GM23338 (cell line): ENCODE results near the gene AP1G2. TPM values are rescaled to one million over a fixed set of nuclear protein-coding genes. Genes with fewer than 3 reads are reported as not detected.

Experiments
- ATAC-seq: fragments of 200-7000 bp; cut with Tn5 transposase; 3 replicates; pipeline ENCODE4 v1.9.1; 2020
- DNase-seq: peaks from one replicate; pipeline ENCODE4 v3.0.0-alpha.2; 2015; ENCODE audit warnings: low spot score
- H2AFZ ChIP-seq: fragments of 200-600 bp; sonication (generic); 2 replicates; pipeline ENCODE4 v1.8.0; 2016; ENCODE audit warnings: antibody characterized with exemption, mild to moderate bottlenecking, moderate library complexity
- H3F3A ChIP-seq: fragments of 200-600 bp; sonication (generic); replicated peaks from 2 replicates; pipeline ENCODE4 v1.8.0; 2017; ENCODE audit warnings: antibody characterized with exemption, mixed run types, low read depth
- H3K27ac ChIP-seq: fragments of 200-600 bp; sonication (generic); 2 replicates; pipeline ENCODE4 v1.6.1; 2016; ENCODE audit warnings: low read depth
- H3K27me3 ChIP-seq: fragments of 200-600 bp; sonication (generic); 2 replicates; pipeline ENCODE4 v1.8.0; 2016; ENCODE audit warnings: mild to moderate bottlenecking, mixed run types, moderate library complexity; ENCODE audit not compliant: insufficient read depth
- H3K36me3 ChIP-seq: fragments of 200-600 bp; sonication (generic); 2 replicates; pipeline ENCODE4 v1.8.0; 2016; ENCODE audit warnings: mild to moderate bottlenecking; ENCODE audit not compliant: insufficient read depth
- H3K4me1 ChIP-seq: fragments of 200-600 bp; sonication (generic); 2 replicates; pipeline ENCODE4 v1.8.0; 2016; ENCODE audit warnings: mild to moderate bottlenecking, moderate library complexity; ENCODE audit not compliant: insufficient read depth
- H3K4me2 ChIP-seq: fragments of 200-600 bp; sonication (generic); 2 replicates; pipeline ENCODE4 v1.7.1; 2017; ENCODE audit warnings: mixed run types
- H3K4me3 ChIP-seq: fragments of 200-600 bp; sonication (generic); 2 replicates; pipeline ENCODE4 v1.6.1; 2016; ENCODE audit warnings: mixed run types
- H3K79me2 ChIP-seq: fragments of 200-600 bp; sonication (generic); replicated peaks from 2 replicates; pipeline ENCODE4 v1.8.0; 2017; ENCODE audit warnings: mild to moderate bottlenecking; ENCODE audit not compliant: insufficient read depth
- H3K9me2 ChIP-seq: fragments of 200-600 bp; sonication (generic); 2 replicates; pipeline ENCODE4 v1.8.0; 2017; ENCODE audit not compliant: insufficient read depth
- H4K20me1 ChIP-seq: fragments of 200-600 bp; sonication (generic); replicated peaks from 2 replicates; pipeline ENCODE4 v1.8.0; 2017; ENCODE audit warnings: mild to moderate bottlenecking; ENCODE audit not compliant: insufficient read depth
- H3K27ac Mint-ChIP-seq: 2 replicates; pipeline ENCODE4 v1.8.0; 2020; ENCODE audit warnings: inconsistent platforms, mild to moderate bottlenecking, moderate library complexity, mixed read lengths
- H3K27me3 Mint-ChIP-seq: 3 replicates; pipeline ENCODE4 v1.8.0; 2022; ENCODE audit warnings: low read depth, mild to moderate bottlenecking, moderate library complexity, mixed read lengths, inconsistent platforms; ENCODE audit not compliant: insufficient read depth, poor library complexity
- H3K36me3 Mint-ChIP-seq: 3 replicates; pipeline ENCODE4 v1.8.0; 2021; ENCODE audit warnings: low read depth, mild to moderate bottlenecking, inconsistent platforms, moderate library complexity, mixed read lengths
- H3K4me1 Mint-ChIP-seq: 3 replicates; pipeline ENCODE4 v1.8.0; 2020; ENCODE audit warnings: mild to moderate bottlenecking, inconsistent platforms, mixed read lengths
- H3K4me3 Mint-ChIP-seq: 3 replicates; pipeline ENCODE4 v1.8.0; 2021; ENCODE audit warnings: moderate library complexity, mild to moderate bottlenecking, inconsistent platforms, mixed read lengths
- H3K9me3 Mint-ChIP-seq: 3 replicates; pipeline ENCODE4 v1.8.0; 2020; ENCODE audit warnings: moderate library complexity, mild to moderate bottlenecking, inconsistent platforms, mixed read lengths
- CTCF ChIP-seq, 2 experiments: fragments of 200-600 bp in 1 of 2; sonication (generic) in 1 of 2; conservative IDR thresholded peaks; 2 replicates each; pipeline versions ENCODE4 v1.5.1 to v1.6.1; 2016 to 2017; ENCODE audit warnings: antibody characterized with exemption in 2 of 2, low read depth in 2 of 2, mild to moderate bottlenecking in 2 of 2, moderate library complexity in 1 of 2
- ETS1 ChIP-seq: IDR thresholded peaks from 2 replicates; pipeline ENCODE4 v1.6.1; 2016; ENCODE audit warnings: antibody characterized with exemption
- EZH2phosphoT487 ChIP-seq: fragments of 200-600 bp; sonication (generic); IDR thresholded peaks from one replicate; pipeline ENCODE4 v1.8.1; 2018; ENCODE audit warnings: antibody characterized with exemption; ENCODE audit not compliant: unreplicated experiment
- JUNB ChIP-seq: IDR thresholded peaks from one replicate; pipeline ENCODE4 v1.6.1; 2016; ENCODE audit warnings: antibody characterized with exemption; ENCODE audit not compliant: unreplicated experiment
- NANOG ChIP-seq: IDR thresholded peaks from 2 replicates; pipeline ENCODE4 v1.6.1; 2016; ENCODE audit warnings: antibody characterized with exemption, borderline replicate concordance
- POLR2AphosphoS5 ChIP-seq: IDR thresholded peaks from 2 replicates; pipeline ENCODE4 v1.6.1; 2016; ENCODE audit warnings: antibody characterized with exemption, low read depth
- STAT1 ChIP-seq: IDR thresholded peaks from one replicate; pipeline ENCODE4 v1.6.1; 2016; ENCODE audit warnings: antibody characterized with exemption; ENCODE audit not compliant: unreplicated experiment
- ZNF114 ChIP-seq: fragments of 250-450 bp; sonication (Bioruptor Pico); IDR thresholded peaks from 2 replicates; pipeline ENCODE4 v1.5.0; 2020; ENCODE audit warnings: mild to moderate bottlenecking, moderate library complexity
- ZNF331 ChIP-seq: fragments of 250-450 bp; sonication (Bioruptor Pico); IDR thresholded peaks from 2 replicates; pipeline ENCODE4 v1.5.0; 2020; ENCODE audit warnings: low read depth, mild to moderate bottlenecking, moderate library complexity
- ZNF462 ChIP-seq: fragments of 250-450 bp; sonication (Bioruptor Pico); IDR thresholded peaks from 2 replicates; pipeline ENCODE4 v1.5.0; 2020; ENCODE audit warnings: mild to moderate bottlenecking, moderate library complexity
- polyA plus RNA-seq: library from polyadenylated mRNA; unstranded; fragments of >200 nt; fragmentation: Nextera tagmentation; extraction: Ambion mirVana; gene quantifications from 2 replicates; pipeline ENCODE4 v1.2.1, GENCODE V29; 2016
- total RNA-seq: library from RNA; depleted of rRNA; stranded (reverse); fragments of >200 nt; shearing (Covaris generic); gene quantifications from 2 replicates; pipeline ENCODE4 v1.2.3, GENCODE V29; 2014

Gene AP1G2
- total and polyA plus RNA-seq, 2 experiments from 2014 or later = 55.3 to 63.5 TPM

GRCh38 chr14:23608454-23608853 is 40.9 kb upstream of the AP1G2 start (continued):
- TF ChIP-seq STAT1 (no peak), ETS1 (no peak), CTCF (conservative IDR thresholded peaks at IDR 0.05; ENCODE audit: low read depth in 2 of 2) (no peak)

- Histone ChIP-seq H3K79me2 (no peaks in the 10 kb centered on the region), H3K36me3 (no peaks in the 10 kb centered on the region), H3K4me1 (no peaks in the 10 kb centered on the region), H3K27me3 (no peaks in the 10 kb centered on the region), H2AFZ (no peak overlapping the region), H3K4me3 (no peak overlapping the region), H4K20me1 (no peaks in the 10 kb centered on the region), H3K4me2 (no peak overlapping the region), H3K27ac (no peak overlapping the region), H3F3A (no peaks in the 10 kb centered on the region), H3K9me2 (peaks cover 11% of the 10 kb centered on the region; the same call in 1 of the 2 replicates)
- H3K27me3 Mint-ChIP-seq = peaks cover 6% of the 10 kb centered on the region
- H3K9me3 Mint-ChIP-seq = peaks cover 8% of the 10 kb centered on the region; the same call in 2 of the 3 replicates
- H3K27ac Mint-ChIP-seq = no peak overlapping the region
- H3K4me1 Mint-ChIP-seq = no peaks in the 10 kb centered on the region; the same call in 2 of the 3 replicates
- TF ChIP-seq POLR2AphosphoS5 (no peak), ZNF462 (CRISPR knock-in tag) (no peak), ZNF114 (no peak), EZH2phosphoT487 (no peak), ZNF331 (CRISPR knock-in tag) (no peak), ETS1 (no peak), JUNB (no peak), NANOG (no peak), CTCF (conservative IDR thresholded peaks at IDR 0.05; ENCODE audit: low read depth in 2 of 2) (no peak)
- H3K36me3 Mint-ChIP-seq = no peaks in the 10 kb centered on the region; the same call in 2 of the 3 replicates
- ATAC-seq (no peak), DNase-seq (no peak)
- H3K4me3 Mint-ChIP-seq = no peak overlapping the region
Measured at GRCh38 chr14:23605931-23606585, 38.5 kb upstream of the AP1G2 start.
